ENCODE results near the gene FOXP1. TPM values are rescaled to one million over a fixed set of nuclear protein-coding genes. Genes with fewer than 3 reads are reported as not detected.

The FOXP1 gene
- total and polyA plus RNA-seq, 2 experiments from 2014 or later, result 76.8 to 99.8 TPM

GRCh38 chr3:70933105-70933810 is 650.3 kb downstream of the FOXP1 start:
- no peak for DNase-seq (ENCODE audit: low spot score)
- H3K4me3 ChIP-seq, result no peak overlapping the region
- H3K27ac ChIP-seq, result no peak overlapping the region
- no peak overlapping the region for H3K4me2 ChIP-seq
- H2AFZ ChIP-seq, result no peak overlapping the region
- no peaks in the 10 kb centered on the region for H3K36me3 ChIP-seq (replicated peaks; ENCODE audit: insufficient read depth, low read depth)
- TF ChIP-seq EZH2 (IDR thresholded peaks at IDR 0.05; ENCODE audit: borderline replicate concordance) (no peak), CTCF (IDR thresholded peaks at IDR 0.05; ENCODE audit: poor library complexity) (no peak), EZH2phosphoT487 (IDR thresholded peaks at IDR 0.05; ENCODE audit: low read depth, severe bottlenecking, unreplicated experiment) (no peak)
- H3K9me3 ChIP-seq (ENCODE audit: low read depth), result no peaks in the 10 kb centered on the region
- no peaks in the 10 kb centered on the region for H3K27me3 ChIP-seq
- no peaks in the 10 kb centered on the region for H3K4me1 ChIP-seq (ENCODE audit: insufficient read depth)
- H3K9me2 ChIP-seq (replicated peaks; ENCODE audit: insufficient read depth), result no peaks in the 10 kb centered on the region
- H4K20me1 ChIP-seq (ENCODE audit: insufficient read depth, poor library complexity, severe bottlenecking), result no peaks in the 10 kb centered on the region
- H3K79me2 ChIP-seq, result no peaks in the 10 kb centered on the region
- WGBS (ENCODE audit: low lambda C conversion rate, missing lambda C conversion rate), result 96% methylated on average over 7 of the region's 7 CpGs

GRCh38 chr3:70930066-70930465 is 653.5 kb downstream of the FOXP1 start:
- no peak for DNase-seq (ENCODE audit: low spot score)
- TF ChIP-seq EZH2phosphoT487 (IDR thresholded peaks at IDR 0.05; ENCODE audit: low read depth, severe bottlenecking, unreplicated experiment) (no peak), EZH2 (IDR thresholded peaks at IDR 0.05; ENCODE audit: borderline replicate concordance) (no peak), CTCF (IDR thresholded peaks at IDR 0.05; ENCODE audit: poor library complexity) (no peak)
- WGBS (ENCODE audit: low lambda C conversion rate, missing lambda C conversion rate), result 96% methylated on average over 4 of the region's 4 CpGs
- no peak overlapping the region for H3K4me3 ChIP-seq
- no peak overlapping the region for H3K4me2 ChIP-seq
- H3K27ac ChIP-seq, result no peak overlapping the region
- no peaks in the 10 kb centered on the region for H3K36me3 ChIP-seq (replicated peaks; ENCODE audit: insufficient read depth, low read depth)
- no peaks in the 10 kb centered on the region for H3K9me2 ChIP-seq (replicated peaks; ENCODE audit: insufficient read depth)
- no peaks in the 10 kb centered on the region for H4K20me1 ChIP-seq (ENCODE audit: insufficient read depth, poor library complexity, severe bottlenecking)
- H3K9me3 ChIP-seq (ENCODE audit: low read depth), result no peaks in the 10 kb centered on the region
- no peaks in the 10 kb centered on the region for H3K4me1 ChIP-seq (ENCODE audit: insufficient read depth)
- H3K27me3 ChIP-seq, result no peaks in the 10 kb centered on the region
- H3K79me2 ChIP-seq, result no peaks in the 10 kb centered on the region
- no peak overlapping the region for H2AFZ ChIP-seq

- Histone ChIP-seq H4K20me1 (ENCODE audit: insufficient read depth, poor library complexity, severe bottlenecking) (no peaks in the 10 kb centered on the region), H3K79me2 (no peaks in the 10 kb centered on the region), H3K9me3 (ENCODE audit: low read depth) (no peaks in the 10 kb centered on the region), H3K9me2 (replicated peaks; ENCODE audit: insufficient read depth) (no peaks in the 10 kb centered on the region), H3K36me3 (replicated peaks; ENCODE audit: insufficient read depth, low read depth) (no peaks in the 10 kb centered on the region), H3K4me3 (no peak overlapping the region), H2AFZ (no peak overlapping the region), H3K27ac (no peak overlapping the region), H3K4me1 (ENCODE audit: insufficient read depth) (no peaks in the 10 kb centered on the region), H3K27me3 (no peaks in the 10 kb centered on the region), H3K4me2 (no peak overlapping the region)
- no peak for DNase-seq (ENCODE audit: low spot score)
- TF ChIP-seq EZH2 (IDR thresholded peaks at IDR 0.05; ENCODE audit: borderline replicate concordance), result no peak
- TF ChIP-seq EZH2phosphoT487 (IDR thresholded peaks at IDR 0.05; ENCODE audit: low read depth, severe bottlenecking, unreplicated experiment), result no peak
- TF ChIP-seq CTCF (IDR thresholded peaks at IDR 0.05; ENCODE audit: poor library complexity), result no peak
- WGBS (ENCODE audit: low lambda C conversion rate, missing lambda C conversion rate), result 94% methylated on average over 4 of the region's 4 CpGs
These were observed 656.3 kb downstream of the FOXP1 start for GRCh38 chr3:70927239-70927638.
